Stimulated activated naive CD8-positive, alpha-beta T cell treated with anti-CD3 and anti-CD28 coated beads, Interleukin-15, Interleukin-2, amounts not matched to agents 100 ng/mL and 50 ng/mL, for 24 hours (primary cell): ENCODE data around the gene WDR86.
A peak's percentile ranks its signal among the peaks of the same experiment; 100 is the strongest.

ENCODE experiments used
- H3K27ac Mint-ChIP-seq: one replicate; pipeline ENCODE4 v1.8.0; 2021; ENCODE audit warnings: mild to moderate bottlenecking, mixed read lengths
- H3K27me3 Mint-ChIP-seq: one replicate; pipeline ENCODE4 v1.8.0; 2021; ENCODE audit warnings: mixed read lengths
- H3K36me3 Mint-ChIP-seq: one replicate; pipeline ENCODE4 v1.8.0; 2021; ENCODE audit warnings: low read depth, mixed read lengths
- H3K4me1 Mint-ChIP-seq: one replicate; pipeline ENCODE4 v1.8.0; 2021; ENCODE audit warnings: low read depth, mixed read lengths
- H3K4me3 Mint-ChIP-seq: one replicate; pipeline ENCODE4 v1.8.0; 2021; ENCODE audit warnings: mild to moderate bottlenecking, mixed read lengths
- H3K9me3 Mint-ChIP-seq: one replicate; pipeline ENCODE4 v1.8.0; 2021; ENCODE audit warnings: mixed read lengths

WDR86 gene

DNA sequence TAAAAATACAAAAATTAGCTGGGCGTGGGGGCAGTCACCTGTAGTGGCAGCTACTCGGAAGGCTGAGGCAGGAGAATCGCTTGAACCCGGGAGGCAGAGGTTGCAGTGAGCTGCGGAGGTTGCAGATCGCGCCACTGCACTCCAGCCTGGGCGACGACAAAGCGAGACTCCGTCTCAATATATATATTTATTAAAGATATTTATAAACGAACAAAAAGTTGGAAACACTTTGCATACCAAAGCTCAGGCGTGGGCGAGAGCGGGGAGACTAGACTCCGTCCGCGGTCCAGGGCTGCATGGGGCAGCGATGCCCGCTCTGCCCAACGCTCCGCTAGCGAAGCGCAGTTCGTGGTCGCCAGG, 38.0 kb upstream of the WDR86 start:
- H3K27me3 Mint-ChIP-seq = peaks cover 5% of the 10 kb centered on the region
- no peaks in the 10 kb centered on the region for H3K9me3 Mint-ChIP-seq
- H3K27ac Mint-ChIP-seq = no peak overlapping the region
- peak overlapping the region; percentile 65 for H3K4me3 Mint-ChIP-seq
- peaks cover 4% of the 10 kb centered on the region for H3K4me1 Mint-ChIP-seq
- H3K36me3 Mint-ChIP-seq = no peaks in the 10 kb centered on the region

DNA sequence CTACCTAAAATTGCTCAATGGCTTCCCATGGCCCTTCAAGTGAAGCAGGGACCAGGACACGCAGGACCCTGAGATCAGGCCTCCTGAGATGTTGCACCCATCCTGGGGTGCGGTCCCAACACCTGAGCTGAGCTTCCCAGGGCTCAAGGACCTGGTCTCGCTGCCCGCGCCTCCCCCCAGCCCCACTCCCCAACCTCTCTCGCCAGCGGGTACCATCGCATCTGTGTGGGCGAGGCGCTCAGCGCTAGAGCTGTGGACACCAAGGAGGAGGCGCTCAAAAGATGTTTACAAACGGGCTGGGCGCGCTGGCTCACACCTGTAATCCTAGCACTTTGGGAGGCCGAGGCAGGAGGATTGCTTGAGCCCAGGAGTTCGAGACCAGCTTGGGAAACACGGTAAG, 37.5 kb upstream of the WDR86 start:
- Mint-ChIP-seq H3K27ac (no peak overlapping the region), H3K9me3 (no peaks in the 10 kb centered on the region), H3K27me3 (peaks cover 5% of the 10 kb centered on the region), H3K4me3 (no peak overlapping the region), H3K4me1 (peaks cover 4% of the 10 kb centered on the region), H3K36me3 (no peaks in the 10 kb centered on the region)

DNA sequence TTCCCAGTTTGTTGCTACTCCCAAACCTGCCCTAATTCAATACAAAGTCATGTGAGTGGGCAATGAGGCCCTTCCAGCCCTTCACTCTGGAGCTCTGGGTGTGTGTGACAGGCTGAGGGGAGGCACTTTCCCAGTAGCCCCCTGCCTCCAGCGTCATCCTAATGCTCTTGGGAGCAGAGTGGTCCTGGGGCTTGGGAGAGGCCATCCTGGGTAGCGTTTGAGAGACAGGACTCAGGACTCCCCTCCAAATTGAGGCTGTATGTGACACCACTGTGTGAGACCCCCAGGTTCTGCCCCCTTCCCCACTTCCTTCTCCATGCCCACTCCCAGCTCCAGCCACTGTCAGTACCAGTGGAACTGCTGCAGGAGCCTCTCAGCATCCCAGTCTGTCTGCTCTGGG, 36.6 kb upstream of the WDR86 start:
- H3K9me3 Mint-ChIP-seq = no peaks in the 10 kb centered on the region
- H3K4me1 Mint-ChIP-seq = peaks cover 11% of the 10 kb centered on the region
- no peaks in the 10 kb centered on the region for H3K36me3 Mint-ChIP-seq
- H3K27me3 Mint-ChIP-seq = peaks cover 5% of the 10 kb centered on the region
- H3K27ac Mint-ChIP-seq = no peak overlapping the region
- no peak overlapping the region for H3K4me3 Mint-ChIP-seq

DNA sequence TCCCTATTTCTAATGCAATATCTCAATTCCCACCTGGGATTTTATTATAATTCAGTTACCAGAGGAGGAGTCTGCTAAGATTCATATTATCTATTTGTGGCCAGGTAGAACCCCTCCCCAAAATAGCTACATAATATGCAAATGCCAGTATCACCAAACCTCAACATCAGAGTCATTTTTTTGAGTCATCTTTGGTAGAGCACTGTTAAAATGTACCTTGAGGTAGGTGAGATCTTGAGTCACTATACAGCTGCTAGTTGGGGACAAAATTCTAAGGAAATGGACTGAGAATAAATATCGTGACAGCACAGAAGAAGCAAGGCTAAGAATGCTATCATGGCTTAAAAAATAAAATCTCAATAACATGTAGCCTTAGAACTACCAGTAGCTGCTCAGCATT, 34.8 kb upstream of the WDR86 start:
- Mint-ChIP-seq H3K9me3 (no peaks in the 10 kb centered on the region), H3K27ac (no peak overlapping the region), H3K4me1 (peaks cover 24% of the 10 kb centered on the region), H3K4me3 (no peak overlapping the region), H3K27me3 (peaks cover 4% of the 10 kb centered on the region), H3K36me3 (no peaks in the 10 kb centered on the region)

DNA sequence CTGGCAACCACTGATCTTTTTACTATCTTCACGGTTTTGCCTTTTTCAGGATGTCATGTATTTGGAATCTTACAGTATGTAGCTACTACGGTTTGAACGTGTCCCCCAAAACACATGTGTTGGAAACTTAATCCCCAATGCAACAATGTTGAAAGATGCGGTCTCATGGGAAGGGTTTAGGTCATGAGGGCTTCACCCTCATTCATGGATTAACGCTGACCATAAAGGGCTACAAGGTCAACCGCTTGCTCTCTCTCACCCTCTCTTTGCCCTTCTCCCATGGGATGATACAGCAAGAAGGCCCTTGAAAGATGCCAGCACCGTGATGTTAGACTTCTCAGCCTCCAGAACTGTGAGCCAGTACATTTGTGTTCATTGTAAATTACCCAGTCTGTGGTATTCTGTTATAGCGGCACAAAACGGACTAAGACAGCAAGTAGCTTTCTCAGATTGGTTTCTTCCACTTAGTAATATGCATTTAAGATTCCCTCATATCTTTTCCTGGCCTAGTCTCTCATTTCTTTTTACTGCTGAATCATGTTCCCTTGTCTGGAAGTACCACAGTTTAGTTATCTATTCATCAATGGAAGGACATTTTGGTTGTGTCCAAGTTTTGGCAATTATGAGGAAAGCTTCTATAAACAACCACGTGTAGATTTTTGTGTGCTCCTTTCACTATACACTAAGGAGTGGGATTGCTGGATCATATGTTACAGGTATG, 33.1 kb upstream of the WDR86 start:
- Mint-ChIP-seq H3K9me3 (no peaks in the 10 kb centered on the region), H3K4me1 (peaks cover 21% of the 10 kb centered on the region), H3K36me3 (no peaks in the 10 kb centered on the region), H3K27me3 (no peaks in the 10 kb centered on the region), H3K27ac (no peak overlapping the region), H3K4me3 (no peak overlapping the region)

DNA sequence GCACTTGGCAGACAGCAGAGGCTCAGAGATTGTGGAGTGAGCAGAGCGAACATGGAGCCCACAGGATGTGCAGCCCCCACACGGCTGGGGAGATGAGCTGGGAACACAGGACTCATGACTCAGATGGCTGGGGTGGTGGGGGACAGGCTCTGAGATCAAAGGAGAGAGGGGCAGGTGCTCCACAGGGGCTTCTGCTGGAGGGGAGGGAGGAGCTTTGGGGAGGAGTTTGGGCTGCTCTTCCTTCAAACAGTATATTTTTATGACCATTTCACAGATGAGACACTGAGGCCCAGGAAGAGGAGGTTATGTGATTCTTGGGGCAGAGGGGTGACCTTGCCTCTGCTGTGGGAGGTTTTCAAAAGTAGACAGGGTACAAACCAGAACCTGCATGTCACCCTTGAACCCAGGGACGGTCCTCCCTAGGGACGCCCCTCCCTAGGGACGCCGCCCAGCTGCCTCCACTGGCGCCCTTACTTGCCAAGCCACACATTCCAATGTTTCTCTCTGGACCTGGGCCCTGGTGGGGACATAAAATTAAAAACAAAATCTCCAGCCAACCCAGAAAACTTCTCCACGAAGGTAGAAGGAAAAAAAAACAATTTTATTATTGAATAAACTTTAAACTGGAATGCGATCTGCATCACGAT, 31.1 kb upstream of the WDR86 start:
- no peak overlapping the region for H3K4me3 Mint-ChIP-seq
- no peaks in the 10 kb centered on the region for H3K27me3 Mint-ChIP-seq
- no peaks in the 10 kb centered on the region for H3K9me3 Mint-ChIP-seq
- peaks cover 21% of the 10 kb centered on the region for H3K4me1 Mint-ChIP-seq
- no peaks in the 10 kb centered on the region for H3K36me3 Mint-ChIP-seq
- no peak overlapping the region for H3K27ac Mint-ChIP-seq

DNA sequence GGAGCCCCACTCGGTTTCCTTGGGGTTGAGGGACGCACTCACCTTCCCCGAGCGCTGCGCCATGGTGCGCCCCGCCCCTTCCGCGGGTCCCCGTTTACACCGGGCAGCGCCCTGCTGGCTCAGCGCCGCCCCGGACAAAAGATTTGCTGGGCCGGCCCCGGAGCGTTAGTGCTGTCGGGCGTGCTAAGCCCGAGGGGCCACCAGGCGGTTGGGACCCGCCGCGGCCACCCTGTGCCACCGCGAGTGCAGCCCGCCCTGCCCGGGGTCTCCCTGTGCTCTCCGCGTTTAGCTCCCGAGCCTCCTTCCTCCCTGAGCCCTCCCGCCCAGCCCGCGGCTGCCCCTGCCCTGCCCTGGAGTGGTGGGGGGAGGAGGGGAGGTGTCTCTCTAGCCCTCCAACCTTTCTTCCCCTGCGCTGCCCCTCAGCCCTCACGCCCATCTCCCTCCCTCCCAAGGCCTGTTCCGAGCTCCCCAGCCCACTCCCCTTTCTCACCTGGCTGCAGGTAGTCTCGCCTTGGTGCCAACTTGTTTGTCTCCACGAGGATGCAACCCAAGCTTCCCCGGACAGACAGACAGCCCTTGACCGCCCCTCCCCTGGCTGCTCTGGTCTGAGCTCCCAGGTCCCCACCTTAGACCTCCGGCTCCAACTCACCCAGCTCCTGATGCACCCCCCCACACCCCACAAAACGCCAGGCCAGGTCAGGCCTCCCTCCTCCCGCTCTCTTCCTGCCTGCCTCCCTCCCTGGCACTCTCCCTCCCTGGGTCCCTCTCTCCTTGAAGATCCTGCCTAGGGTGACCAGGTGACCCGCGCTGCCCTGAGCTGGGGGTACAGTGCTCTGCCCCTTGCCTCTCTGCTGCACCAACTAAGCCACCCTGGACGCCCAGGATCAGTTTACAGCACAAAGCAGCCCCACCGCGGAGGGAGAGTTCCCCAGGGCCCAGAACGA, 30.3 kb upstream of the WDR86 start, which contains the start of gene CRYGN:
Gene CRYGN (minus strand): TSS at position 287 of the 944 bp plus-strand sequence. CDS start 224 bp downstream, at position 63.
- H3K4me1 Mint-ChIP-seq = peaks cover 21% of the 10 kb centered on the region
- H3K36me3 Mint-ChIP-seq = no peaks in the 10 kb centered on the region
- no peaks in the 10 kb centered on the region for H3K27me3 Mint-ChIP-seq
- no peak within 1 kb of the TSS for H3K27ac Mint-ChIP-seq
- no peaks in the 10 kb centered on the region for H3K9me3 Mint-ChIP-seq
- peak within 1 kb of the TSS; percentile 17 for H3K4me3 Mint-ChIP-seq

DNA sequence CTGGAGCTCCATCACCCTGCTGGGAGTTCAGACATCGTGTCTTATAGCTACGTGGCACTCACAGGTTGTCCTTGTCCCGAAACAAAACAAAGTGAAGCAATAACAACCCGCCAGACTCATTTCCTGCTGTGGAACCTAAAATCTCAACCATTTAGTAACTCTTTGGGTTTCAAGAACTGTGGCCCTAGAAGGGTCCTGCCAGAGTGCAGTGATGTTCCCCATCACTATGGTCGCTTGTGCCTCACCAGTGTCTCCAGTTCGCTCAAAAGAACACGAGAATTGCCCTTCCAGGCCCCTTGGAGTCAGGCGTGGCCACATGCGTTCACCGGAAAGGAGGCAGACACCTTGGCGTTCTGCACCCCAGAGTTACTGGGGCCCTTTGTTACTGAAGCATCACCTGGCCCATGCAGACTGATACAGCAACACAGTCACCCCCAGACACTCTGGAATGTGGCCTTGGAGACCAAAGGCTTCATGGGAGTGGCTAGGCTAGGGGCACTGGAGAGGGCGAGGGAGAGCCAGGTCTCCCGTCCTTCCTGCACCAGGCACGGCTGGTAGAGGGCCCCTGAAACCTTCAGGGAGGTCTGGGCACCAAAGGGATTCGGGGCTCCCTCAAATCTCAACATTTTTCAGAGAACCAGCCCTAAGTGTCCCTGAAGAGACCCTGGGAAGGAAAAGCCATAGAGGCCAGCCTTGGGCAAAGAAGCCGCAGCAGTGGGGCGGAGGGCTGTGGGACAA, 29.2 kb upstream of the WDR86 start:
- Mint-ChIP-seq H3K27me3 (no peaks in the 10 kb centered on the region), H3K4me3 (peak overlapping the region; percentile 17), H3K27ac (no peak overlapping the region), H3K36me3 (no peaks in the 10 kb centered on the region), H3K4me1 (peaks cover 21% of the 10 kb centered on the region), H3K9me3 (no peaks in the 10 kb centered on the region)

DNA sequence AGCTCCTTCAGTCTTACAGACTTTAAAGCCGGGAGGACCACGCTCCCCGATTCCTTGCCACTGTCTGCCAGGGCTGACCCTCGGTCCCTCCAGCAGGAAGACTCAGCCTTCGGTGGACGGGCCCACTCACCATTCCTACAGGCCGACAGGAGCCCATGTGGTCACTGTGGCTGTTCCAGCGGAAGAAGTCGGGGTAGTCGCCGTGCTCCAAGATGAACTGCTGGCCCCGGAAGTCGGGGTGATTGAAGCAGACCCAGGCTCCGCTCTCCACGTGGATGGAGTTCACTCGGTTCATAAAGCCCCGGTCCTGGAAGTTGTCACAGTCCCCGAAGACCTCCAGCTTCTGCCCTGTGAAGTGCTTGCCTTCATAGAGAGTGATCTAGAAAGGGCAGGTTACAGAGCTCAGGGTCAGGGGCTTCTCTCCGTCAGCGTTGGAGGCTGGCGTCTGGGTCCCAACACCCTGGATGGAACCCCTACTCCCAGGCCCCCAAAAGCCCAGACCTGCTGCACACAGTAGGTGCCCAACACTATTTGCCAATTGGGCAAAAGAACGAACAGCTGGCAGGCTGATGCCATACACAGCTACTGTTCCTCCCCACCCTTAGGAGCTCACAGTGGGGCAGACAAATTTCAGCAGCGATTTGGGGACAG, 28.2 kb upstream of the WDR86 start:
- Mint-ChIP-seq H3K27ac (no peak overlapping the region), H3K9me3 (no peaks in the 10 kb centered on the region), H3K27me3 (no peaks in the 10 kb centered on the region), H3K4me1 (peaks cover 24% of the 10 kb centered on the region), H3K4me3 (no peak overlapping the region), H3K36me3 (no peaks in the 10 kb centered on the region)

DNA sequence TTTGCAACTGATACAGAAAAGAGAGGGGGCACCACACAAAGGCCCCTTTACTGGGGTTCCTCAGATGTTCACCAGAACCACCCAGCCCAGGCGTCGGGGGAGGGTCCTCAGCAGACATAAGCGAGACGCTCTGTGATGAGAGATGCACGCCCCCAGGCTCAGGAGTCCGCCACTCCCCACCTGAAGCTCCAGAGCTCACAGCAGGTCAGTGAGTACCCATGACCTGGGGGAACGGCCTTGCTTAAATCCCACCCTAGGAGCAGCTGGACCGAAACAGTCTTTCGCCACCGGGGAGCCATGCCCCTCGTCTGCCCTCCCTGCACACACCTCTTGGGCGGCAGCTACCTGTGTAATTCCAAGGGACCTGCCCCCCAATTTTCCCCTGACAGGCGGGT, 27.3 kb upstream of the WDR86 start:
- no peaks in the 10 kb centered on the region for H3K27me3 Mint-ChIP-seq
- no peak overlapping the region for H3K27ac Mint-ChIP-seq
- no peak overlapping the region for H3K4me3 Mint-ChIP-seq
- H3K4me1 Mint-ChIP-seq = peaks cover 31% of the 10 kb centered on the region
- H3K9me3 Mint-ChIP-seq = no peaks in the 10 kb centered on the region
- no peaks in the 10 kb centered on the region for H3K36me3 Mint-ChIP-seq

DNA sequence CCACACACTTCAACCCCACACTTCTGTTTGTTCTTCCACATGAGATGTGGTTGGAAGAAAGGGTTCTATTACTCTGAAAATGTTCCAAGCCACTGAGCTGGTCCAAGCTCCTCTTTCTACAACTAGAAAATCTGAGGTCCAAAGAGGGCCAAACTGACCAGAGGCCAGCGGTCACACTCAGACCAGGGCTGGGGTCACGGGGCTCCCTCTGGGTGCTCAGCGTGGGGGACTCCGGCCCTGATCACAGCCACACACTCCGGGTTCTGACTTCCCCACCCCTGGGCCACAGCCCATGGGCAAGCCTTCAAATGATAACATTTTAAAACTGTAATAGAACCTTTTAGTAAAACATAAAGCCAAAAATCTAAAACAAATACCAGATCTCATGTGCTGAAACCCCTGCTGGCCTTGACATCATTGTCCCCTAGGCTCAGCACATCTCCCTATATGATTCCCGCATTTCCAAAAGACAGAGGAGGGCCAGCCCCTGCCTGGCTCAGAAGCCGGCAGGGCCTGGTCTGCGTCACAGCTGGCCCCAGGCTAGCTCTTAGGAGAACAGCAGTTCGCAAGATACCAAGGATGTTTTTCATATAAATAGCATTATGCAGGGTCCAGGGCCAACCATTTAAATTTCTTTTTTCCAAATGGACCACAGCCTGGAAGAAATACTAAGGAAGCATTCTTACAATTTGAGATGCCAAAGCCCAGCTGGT, 26.8 kb upstream of the WDR86 start:
- Mint-ChIP-seq H3K9me3 (no peaks in the 10 kb centered on the region), H3K4me1 (peaks cover 27% of the 10 kb centered on the region), H3K4me3 (no peak overlapping the region), H3K27me3 (no peaks in the 10 kb centered on the region), H3K27ac (no peak overlapping the region), H3K36me3 (no peaks in the 10 kb centered on the region)

DNA sequence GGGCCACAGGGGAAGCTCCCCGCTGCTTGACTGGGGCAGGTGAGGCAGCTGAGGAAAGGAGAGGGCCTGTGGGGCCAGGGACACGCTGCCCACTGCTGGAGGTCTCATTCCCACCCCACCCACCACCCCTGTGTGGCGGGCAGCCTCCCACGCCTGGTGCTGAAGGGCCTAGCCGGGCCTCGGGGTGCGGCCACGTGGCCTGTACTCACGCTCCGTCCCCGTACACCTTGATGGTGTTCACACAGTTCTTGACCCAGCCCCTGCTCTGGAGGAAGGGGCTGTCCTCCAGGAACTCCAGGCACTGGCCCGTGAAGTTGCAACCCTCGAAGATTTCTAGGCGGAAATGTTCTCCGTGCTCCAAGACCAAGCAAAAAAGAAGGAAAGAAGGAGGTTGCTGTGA, 26.1 kb upstream of the WDR86 start:
- Mint-ChIP-seq H3K27ac (no peak overlapping the region), H3K4me3 (no peak overlapping the region), H3K4me1 (peaks cover 24% of the 10 kb centered on the region), H3K27me3 (no peaks in the 10 kb centered on the region), H3K9me3 (no peaks in the 10 kb centered on the region), H3K36me3 (no peaks in the 10 kb centered on the region)

DNA sequence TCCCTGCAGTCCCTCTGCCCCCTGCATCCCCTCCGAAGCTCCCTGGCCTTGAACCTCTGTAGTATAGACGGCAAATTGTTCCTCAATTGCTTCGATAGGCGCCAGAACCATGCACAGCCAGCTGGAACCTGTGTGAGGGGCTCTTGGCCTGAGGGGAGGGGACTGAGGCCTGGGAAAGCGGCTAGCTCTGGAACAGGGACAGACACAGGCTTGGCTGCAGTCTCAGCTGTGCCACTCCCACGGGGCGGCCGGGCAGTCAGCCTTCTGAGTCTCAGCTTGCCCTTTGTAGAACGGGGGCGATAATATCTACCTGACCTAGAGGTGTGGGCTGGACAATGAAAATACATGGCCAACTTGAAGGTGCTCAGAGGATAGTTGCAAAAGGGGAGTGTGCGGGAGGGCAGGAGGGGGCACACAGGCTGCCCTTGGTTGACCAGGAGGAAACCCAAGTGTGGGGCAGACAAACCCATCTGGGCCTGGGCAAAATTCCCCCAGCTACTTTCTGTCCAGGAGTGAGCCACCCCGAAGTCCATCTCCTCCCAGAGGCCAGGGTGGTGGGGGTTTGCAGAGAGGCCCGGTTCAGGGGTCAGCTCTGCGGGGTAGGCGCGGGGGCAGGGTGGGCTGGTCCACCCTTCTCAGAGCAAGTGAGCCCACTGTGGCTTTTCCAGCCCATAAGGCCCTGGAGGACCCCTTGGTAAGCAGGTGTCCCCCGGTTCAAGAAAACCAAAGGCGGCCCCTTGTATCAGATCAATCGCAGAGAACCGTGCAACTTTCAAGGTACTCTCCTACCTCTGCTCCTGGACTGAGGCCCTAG, 25.5 kb upstream of the WDR86 start:
- Mint-ChIP-seq H3K4me1 (peaks cover 20% of the 10 kb centered on the region), H3K4me3 (no peak overlapping the region), H3K36me3 (no peaks in the 10 kb centered on the region), H3K27ac (no peak overlapping the region), H3K27me3 (no peaks in the 10 kb centered on the region), H3K9me3 (no peaks in the 10 kb centered on the region)
